Tibial nerve (tissue), 4 donors: ENCODE measurements around the gene FOXK2.

Experiments used
- CTCF ChIP-seq, 5 experiments: fragments of 200-600 bp in 3 of 5; fragments of 450-650 bp in 2 of 5; sonication (generic) in 3 of 5; IDR thresholded peaks; one replicate each; pipeline ENCODE4 v1.5.1; 2016 to 2019; ENCODE audit warnings: antibody characterized with exemption in 5 of 5, mild to moderate bottlenecking in 3 of 5, moderate library complexity in 2 of 5
- EP300 ChIP-seq, 2 donors: sonication (generic); formaldehyde crosslinking; IDR thresholded peaks; one replicate each; pipeline ENCODE4 v1.6.1; 2017; ENCODE audit warnings: antibody characterized with exemption in 2 of 2, mild to moderate bottlenecking in 1 of 2
- POLR2A ChIP-seq, 2 donors: fragments of 450-650 bp; IDR thresholded peaks; one replicate each; pipeline ENCODE4 v1.6.1; 2017; ENCODE audit warnings: antibody characterized with exemption in 2 of 2, mild to moderate bottlenecking in 2 of 2, moderate library complexity in 2 of 2

DNA sequence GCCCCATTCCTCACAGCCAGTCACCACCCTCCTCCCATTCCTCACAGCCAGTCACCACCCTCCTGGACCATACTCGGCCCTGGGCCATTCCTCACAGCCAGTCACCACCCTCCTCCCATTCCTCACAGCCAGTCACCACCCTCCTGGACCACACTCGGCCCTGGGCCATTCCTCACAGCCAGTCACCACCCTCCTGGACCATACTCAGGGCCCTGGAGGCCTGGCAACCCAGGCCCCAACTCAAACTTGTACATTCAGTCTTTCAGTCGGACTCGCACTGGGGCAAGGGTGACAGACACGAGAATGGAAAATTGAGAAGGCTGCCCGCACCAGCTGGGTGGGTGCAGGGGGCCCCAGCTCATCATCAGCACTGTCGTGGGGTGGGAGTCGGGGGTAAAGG, 30.4 kb upstream of the FOXK2 start:
- TF ChIP-seq CTCF (IDR thresholded peaks at IDR 0.05) (no peak), POLR2A (IDR thresholded peaks at IDR 0.05) (no peak), EP300 (IDR thresholded peaks at IDR 0.05) (no peak)
